D721Med (cell line): ENCODE data around the gene MYO7B.

Experiments used
- DNase-seq: peaks from one replicate; pipeline ENCODE4 v3.0.0; 2011; ENCODE audit warnings: low spot score; ENCODE audit not compliant: insufficient read length
- FAIRE-seq: peaks from 2 replicates; lab custom pipeline; 2011; peaks lifted over from hg19 to GRCh38; lab: Jason Lieb, UNC
- TF ChIP-seq, protein P1 (sequence below): IDR thresholded peaks from 2 replicates; pipeline ENCODE4 v1.5.1; 2012; ENCODE audit warnings: mild to moderate bottlenecking, control low read depth; ENCODE audit not compliant: insufficient read depth; ENCODE audit errors: missing control alignments

MYO7B gene

DNA sequence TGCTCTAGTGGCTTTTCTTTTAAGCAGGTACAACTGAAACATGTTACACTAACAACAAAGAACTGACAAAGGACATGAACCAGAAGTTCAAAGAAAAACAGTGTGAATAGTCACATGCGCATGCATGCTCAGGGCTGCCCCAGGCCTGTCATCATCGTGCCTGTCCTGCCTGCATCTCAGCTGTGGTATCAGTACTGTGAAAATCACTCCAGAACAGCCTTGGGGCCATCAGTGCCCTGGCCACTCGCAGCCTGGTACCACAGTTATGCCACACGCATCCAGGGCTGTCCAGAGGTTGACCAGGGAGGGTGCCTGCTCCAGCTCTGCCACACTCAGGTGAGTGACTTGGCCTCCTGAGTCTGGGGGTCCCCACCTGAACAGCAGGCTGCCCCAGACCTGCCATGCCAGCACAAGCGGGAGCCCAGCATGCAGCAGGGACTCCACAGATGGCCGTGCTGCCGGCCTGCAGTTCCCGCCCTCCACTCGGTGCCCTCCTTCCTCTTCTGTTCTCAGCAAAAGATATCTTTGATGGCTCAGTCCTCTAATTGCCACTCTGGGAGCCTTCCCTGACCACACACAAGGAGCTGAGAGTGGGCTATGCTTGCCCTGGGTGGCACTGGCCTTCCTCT lies 127.6 kb downstream of the MYO7B start:
- DNase-seq (no peak), FAIRE-seq (no peak)
- TF ChIP-seq, protein P1, sequence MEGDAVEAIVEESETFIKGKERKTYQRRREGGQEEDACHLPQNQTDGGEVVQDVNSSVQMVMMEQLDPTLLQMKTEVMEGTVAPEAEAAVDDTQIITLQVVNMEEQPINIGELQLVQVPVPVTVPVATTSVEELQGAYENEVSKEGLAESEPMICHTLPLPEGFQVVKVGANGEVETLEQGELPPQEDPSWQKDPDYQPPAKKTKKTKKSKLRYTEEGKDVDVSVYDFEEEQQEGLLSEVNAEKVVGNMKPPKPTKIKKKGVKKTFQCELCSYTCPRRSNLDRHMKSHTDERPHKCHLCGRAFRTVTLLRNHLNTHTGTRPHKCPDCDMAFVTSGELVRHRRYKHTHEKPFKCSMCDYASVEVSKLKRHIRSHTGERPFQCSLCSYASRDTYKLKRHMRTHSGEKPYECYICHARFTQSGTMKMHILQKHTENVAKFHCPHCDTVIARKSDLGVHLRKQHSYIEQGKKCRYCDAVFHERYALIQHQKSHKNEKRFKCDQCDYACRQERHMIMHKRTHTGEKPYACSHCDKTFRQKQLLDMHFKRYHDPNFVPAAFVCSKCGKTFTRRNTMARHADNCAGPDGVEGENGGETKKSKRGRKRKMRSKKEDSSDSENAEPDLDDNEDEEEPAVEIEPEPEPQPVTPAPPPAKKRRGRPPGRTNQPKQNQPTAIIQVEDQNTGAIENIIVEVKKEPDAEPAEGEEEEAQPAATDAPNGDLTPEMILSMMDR = no peak

DNA sequence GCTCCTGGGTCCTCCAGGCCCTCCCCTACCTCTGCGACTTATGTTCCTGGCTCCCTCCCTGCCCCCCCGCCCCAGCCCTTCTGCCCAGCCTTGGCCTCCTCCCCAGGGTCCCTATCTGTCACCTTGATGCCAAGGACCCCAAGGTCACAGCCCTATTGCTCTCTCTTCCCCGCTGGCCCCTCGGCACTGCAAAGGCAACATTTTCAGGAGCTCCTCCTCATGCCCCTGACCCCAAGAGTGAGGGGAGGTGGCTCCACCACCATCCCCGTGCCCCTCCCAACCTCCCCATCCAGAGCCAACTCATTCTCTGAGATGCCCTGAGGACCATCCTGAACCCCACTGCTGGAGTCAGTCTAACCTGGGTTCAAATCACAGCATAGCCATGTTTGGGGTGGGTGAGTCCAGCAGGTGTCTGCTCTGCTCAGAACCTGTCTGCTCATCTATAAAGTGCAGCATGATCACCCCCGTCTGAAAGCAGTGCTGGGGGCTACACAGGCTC lies 128.1 kb downstream of the MYO7B start:
- DNase-seq (no peak), FAIRE-seq (no peak)
- TF ChIP-seq, protein P1 = no peak

DNA sequence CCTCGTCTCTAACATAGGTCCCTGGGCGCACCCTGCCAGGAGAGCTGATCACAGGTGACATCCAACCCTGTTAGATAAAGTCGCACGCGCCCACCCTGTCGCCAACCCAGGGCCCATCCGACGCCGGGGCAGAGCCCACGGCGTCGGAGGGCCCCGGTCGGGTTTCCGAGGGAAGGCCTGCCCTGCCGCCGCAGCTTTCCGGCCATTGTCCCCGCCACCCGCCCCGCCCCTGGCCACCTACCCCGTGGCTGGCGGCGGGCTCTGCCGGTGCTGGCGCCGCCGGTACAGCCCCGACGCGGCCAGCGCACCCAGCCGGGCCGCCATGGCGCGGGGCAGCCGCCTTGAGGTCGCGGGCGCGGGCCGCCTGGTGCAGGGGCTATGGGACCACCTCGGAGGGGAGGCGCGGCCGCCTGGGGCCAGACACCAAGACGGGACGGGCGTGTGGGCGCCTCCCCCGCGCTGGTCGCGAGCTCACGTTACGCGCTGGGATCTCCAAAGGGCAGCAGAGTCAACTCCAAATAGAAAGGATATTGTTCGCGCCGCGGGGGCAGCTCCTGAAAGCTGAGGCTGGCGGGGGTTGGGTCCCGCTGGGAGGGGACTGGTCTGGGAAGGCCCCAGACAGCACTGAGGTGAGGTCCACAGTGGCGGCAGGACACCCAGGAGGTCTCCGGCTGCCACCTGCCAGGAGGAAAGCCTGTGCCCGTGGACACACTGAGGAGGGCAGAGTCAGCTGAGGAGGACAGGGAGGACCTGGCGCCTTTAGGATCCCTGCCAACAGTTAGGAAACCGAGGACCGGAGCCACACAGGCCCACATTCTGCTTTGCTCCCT lies 128.8 kb downstream of the MYO7B start:
- DNase-seq (no peak), FAIRE-seq (no peak)
- TF ChIP-seq, protein P1 = no peak

DNA sequence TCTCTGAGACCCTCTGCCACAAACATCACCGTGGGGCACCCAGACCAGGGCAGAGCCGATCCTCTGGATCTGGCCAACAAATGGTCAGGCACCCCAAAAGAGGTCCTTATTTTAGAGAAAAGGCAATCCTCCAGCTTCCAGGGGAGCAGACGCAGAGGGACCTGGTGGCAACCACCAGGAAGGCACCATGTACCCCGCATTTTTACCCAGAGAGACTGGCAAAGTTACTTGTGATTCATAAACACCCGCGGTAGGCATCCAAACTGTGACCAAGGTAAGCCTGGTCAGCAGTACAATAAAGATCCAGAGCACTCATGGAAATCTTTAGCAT lies 129.4 kb downstream of the MYO7B start:
- FAIRE-seq = no peak
- TF ChIP-seq, protein P1 = no peak
- DNase-seq = no peak

DNA sequence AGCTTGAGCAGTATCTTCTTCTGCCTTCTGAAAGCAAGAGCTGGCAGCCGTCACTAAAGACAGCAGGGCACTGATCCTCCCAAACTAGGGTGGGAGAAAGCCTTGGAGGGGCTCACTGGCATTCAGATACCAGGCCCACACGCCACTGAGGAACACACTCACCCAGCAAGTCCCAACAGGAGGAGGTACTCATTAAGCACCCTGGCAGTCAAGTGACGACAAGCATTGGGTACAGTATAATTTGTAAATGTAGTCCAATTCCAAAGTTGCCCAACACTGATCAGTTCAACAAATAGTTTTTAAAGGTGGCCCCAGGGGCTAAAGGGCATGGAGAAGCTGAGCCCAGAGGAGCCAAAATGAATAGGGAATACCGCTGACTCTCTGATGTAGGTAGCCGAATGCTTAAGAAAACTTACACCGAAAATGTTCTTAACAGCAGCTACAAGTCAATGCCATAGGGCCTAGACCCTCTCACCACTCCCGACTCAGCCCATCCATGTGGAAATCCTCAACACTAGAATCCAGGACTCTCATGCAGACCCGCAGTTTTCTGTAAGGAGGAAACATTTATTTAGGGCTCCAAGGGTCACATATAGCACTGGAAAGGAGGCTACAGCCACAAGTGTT lies 129.9 kb downstream of the MYO7B start:
- DNase-seq = no peak
- FAIRE-seq = no peak
- TF ChIP-seq, protein P1 = no peak

DNA sequence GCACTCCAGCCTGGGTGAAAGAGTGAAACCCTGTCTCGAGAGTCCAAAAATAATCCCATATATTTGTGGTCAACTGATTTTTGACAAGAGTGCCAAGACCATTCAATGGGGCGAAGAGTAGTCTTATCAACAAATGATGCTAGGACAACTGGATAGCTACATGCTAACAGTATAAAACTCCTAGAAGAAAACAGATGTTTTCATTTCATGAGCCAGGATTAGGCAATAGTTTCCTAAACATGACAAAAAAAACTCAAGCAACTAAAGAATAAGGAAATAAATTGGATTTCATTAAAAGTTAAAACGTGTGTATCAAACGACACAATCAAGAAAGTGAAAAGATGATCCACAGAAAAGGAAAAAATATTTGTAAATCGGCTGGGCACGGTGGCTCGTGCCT lies 133.6 kb downstream of the MYO7B start:
- no peak for DNase-seq
- TF ChIP-seq, protein P1 = no peak
- FAIRE-seq = no peak
